Upper lobe of left lung (tissue), 4 donors: ENCODE data around the gene RPUSD3.

ENCODE experiments used
- CTCF ChIP-seq, 6 experiments: fragments of 450-650 bp in 4 of 6; fragments of 200-600 bp in 2 of 6; sonication (generic) in 2 of 6; IDR thresholded peaks; one replicate each; pipeline ENCODE4 v1.5.1; 2016 to 2019; ENCODE audit warnings: antibody characterized with exemption in 6 of 6
- EP300 ChIP-seq, 4 donors: sonication (generic); formaldehyde crosslinking; IDR thresholded peaks; one replicate each; pipeline ENCODE4 v1.5.1; 2017; ENCODE audit warnings: antibody characterized with exemption in 4 of 4, control low read depth in 2 of 4
- POLR2A ChIP-seq, 4 donors: fragments of 450-650 bp; IDR thresholded peaks; one replicate each; pipeline ENCODE4 v1.5.1; 2016 to 2017; ENCODE audit warnings: antibody characterized with exemption in 4 of 4, mild to moderate bottlenecking in 2 of 4
- POLR2AphosphoS5 ChIP-seq, 2 donors: sonication (generic); formaldehyde crosslinking; IDR thresholded peaks; one replicate each; pipeline ENCODE4 v1.5.1; 2017; ENCODE audit warnings: antibody characterized with exemption in 2 of 2

GRCh38 chr3:9831253-9831652 lies 12.6 kb downstream of the RPUSD3 start:
- TF ChIP-seq EP300 (IDR thresholded peaks at IDR 0.05) (no peak), CTCF (IDR thresholded peaks at IDR 0.05) (no peak), POLR2A (IDR thresholded peaks at IDR 0.05) (no peak), POLR2AphosphoS5 (IDR thresholded peaks at IDR 0.05) (no peak)
